Liver (tissue), 10 donors: ENCODE results near the gene MIEN1. TPM values are rescaled to one million over a fixed set of nuclear protein-coding genes. Genes with fewer than 3 reads are reported as not detected.

ENCODE experiments used
- DNase-seq: peaks from one replicate; pipeline ENCODE4 v3.0.0-alpha.2; 2017; ENCODE audit warnings: low spot score
- H3K27ac ChIP-seq, 2 donors: one replicate each; pipeline ENCODE4 v1.7.0; 2013; ENCODE audit warnings: inconsistent platforms in 2 of 2, low read length in 2 of 2, control low read depth in 1 of 2, low read depth in 1 of 2, mild to moderate bottlenecking in 1 of 2
- H3K27me3 ChIP-seq, 4 donors: one replicate each; pipeline versions ENCODE4 v1.6.1 to v1.7.0; 2013; ENCODE audit warnings: low read length in 3 of 4, inconsistent platforms in 1 of 4, mild to moderate bottlenecking in 1 of 4, moderate library complexity in 1 of 4; ENCODE audit not compliant: control insufficient read depth in 4 of 4, insufficient read depth in 4 of 4
- H3K36me3 ChIP-seq, 4 donors: one replicate each; pipeline versions ENCODE4 v1.6.1 to v1.7.0; 2013; ENCODE audit warnings: low read length in 3 of 4, mild to moderate bottlenecking in 3 of 4, low read depth in 1 of 4, moderate library complexity in 1 of 4; ENCODE audit not compliant: control insufficient read depth in 4 of 4, insufficient read depth in 3 of 4
- H3K4me1 ChIP-seq, 4 donors: one replicate each; pipeline versions ENCODE4 v1.6.1 to v1.7.0; 2013; ENCODE audit warnings: low read length in 3 of 4, mild to moderate bottlenecking in 3 of 4, moderate library complexity in 1 of 4; ENCODE audit not compliant: control insufficient read depth in 4 of 4, insufficient read depth in 4 of 4
- H3K4me3 ChIP-seq, 3 donors: one replicate each; pipeline versions ENCODE4 v1.6.1 to v1.7.0; 2013; ENCODE audit warnings: low read length in 3 of 3, control low read depth in 1 of 3, low read depth in 1 of 3, mild to moderate bottlenecking in 1 of 3
- H3K9ac ChIP-seq, 2 donors: one replicate each; pipeline ENCODE4 v1.7.0; 2013; ENCODE audit warnings: low read length in 2 of 2, mild to moderate bottlenecking in 2 of 2, moderate library complexity in 2 of 2, control low read depth in 1 of 2, low read depth in 1 of 2
- H3K9me3 ChIP-seq, 4 donors: one replicate each; pipeline versions ENCODE4 v1.6.1 to v1.7.0; 2013; ENCODE audit warnings: low read length in 3 of 4; ENCODE audit not compliant: control insufficient read depth in 4 of 4
- ATF3 ChIP-seq: IDR thresholded peaks from 2 replicates; pipeline ENCODE4 v1.6.1; 2016; ENCODE audit warnings: antibody characterized with exemption
- CTCF ChIP-seq: fragments of 150-350 bp; IDR thresholded peaks from 2 replicates; pipeline ENCODE4 v1.5.1; 2017; ENCODE audit warnings: improper control_type of control experiment, low read depth, low read length; ENCODE audit not compliant: missing input control
- GABPA ChIP-seq, 2 donors: IDR thresholded peaks in 1 of 2; conservative IDR thresholded peaks in 1 of 2; 2 replicates each; pipeline ENCODE4 v1.6.1; 2016; ENCODE audit warnings: antibody characterized with exemption in 2 of 2, mild to moderate bottlenecking in 1 of 2, moderate library complexity in 1 of 2
- JUND ChIP-seq, 2 donors: IDR thresholded peaks; 2 replicates each; pipeline ENCODE4 v1.6.1; 2016; ENCODE audit warnings: antibody characterized with exemption in 2 of 2
- NR2F2 ChIP-seq: IDR thresholded peaks from 2 replicates; pipeline ENCODE4 v1.6.1; 2016; ENCODE audit warnings: antibody characterized with exemption
- RXRA ChIP-seq, 2 donors: IDR thresholded peaks; 2 replicates each; pipeline ENCODE4 v1.6.1; 2017 to 2018; ENCODE audit warnings: antibody characterized with exemption in 2 of 2, mild to moderate bottlenecking in 1 of 2
- SP1 ChIP-seq: IDR thresholded peaks from 2 replicates; pipeline ENCODE4 v1.6.1; 2018; ENCODE audit warnings: antibody characterized with exemption, mild to moderate bottlenecking
- TAF1 ChIP-seq: conservative IDR thresholded peaks from 2 replicates; pipeline ENCODE4 v1.6.1; 2016; ENCODE audit warnings: antibody characterized with exemption, mild to moderate bottlenecking
- YY1 ChIP-seq: IDR thresholded peaks from 2 replicates; pipeline ENCODE4 v1.6.1; 2016; ENCODE audit warnings: antibody characterized with exemption, mild to moderate bottlenecking
- WGBS: extraction: QIAGEN DNeasy Blood & Tissue Kit; methylation state at CpG from one replicate; pipeline ENCODE4 v1.1.7; 2013; 5-methylcytosine and 5-hydroxymethylcytosine counted together
- polyA plus RNA-seq, 2 donors: library from polyadenylated mRNA; stranded (reverse) in 1 of 2; unstranded in 1 of 2; fragments of 200-250 nt in 1 of 2; fragments of >200 nt in 1 of 2; fragmentation: Nextera tagmentation in 1 of 2; extraction: Ambion mirVana in 1 of 2; gene quantifications; one replicate each; pipeline versions ENCODE4 v1.2.1 to v1.2.3, GENCODE V29; 2013 to 2015
- small RNA-seq: library from RNA; depleted of rRNA; stranded (forward); fragments of <200 nt; gene quantifications from one replicate; pipeline ENCODE3, GENCODE V24; 2014
- total RNA-seq, 2 donors: library from RNA; depleted of rRNA; stranded (reverse); fragments of >200 nt; gene quantifications; one replicate each; pipeline ENCODE4 v1.2.3, GENCODE V29; 2014
- TF ChIP-seq, protein P1 (sequence below): IDR thresholded peaks from 2 replicates; pipeline ENCODE4 v1.6.1; 2016; ENCODE audit warnings: antibody characterized with exemption, mild to moderate bottlenecking
- donor health status: healthy.
- donor health status: healthy.
- donor health status: healthy.
- donor health status: healthy.
- donor health status: healthy.

The MIEN1 gene
- total and polyA plus RNA-seq, 4 donors, result 11.1 to 99.0 (median 29.0) TPM

DNA sequence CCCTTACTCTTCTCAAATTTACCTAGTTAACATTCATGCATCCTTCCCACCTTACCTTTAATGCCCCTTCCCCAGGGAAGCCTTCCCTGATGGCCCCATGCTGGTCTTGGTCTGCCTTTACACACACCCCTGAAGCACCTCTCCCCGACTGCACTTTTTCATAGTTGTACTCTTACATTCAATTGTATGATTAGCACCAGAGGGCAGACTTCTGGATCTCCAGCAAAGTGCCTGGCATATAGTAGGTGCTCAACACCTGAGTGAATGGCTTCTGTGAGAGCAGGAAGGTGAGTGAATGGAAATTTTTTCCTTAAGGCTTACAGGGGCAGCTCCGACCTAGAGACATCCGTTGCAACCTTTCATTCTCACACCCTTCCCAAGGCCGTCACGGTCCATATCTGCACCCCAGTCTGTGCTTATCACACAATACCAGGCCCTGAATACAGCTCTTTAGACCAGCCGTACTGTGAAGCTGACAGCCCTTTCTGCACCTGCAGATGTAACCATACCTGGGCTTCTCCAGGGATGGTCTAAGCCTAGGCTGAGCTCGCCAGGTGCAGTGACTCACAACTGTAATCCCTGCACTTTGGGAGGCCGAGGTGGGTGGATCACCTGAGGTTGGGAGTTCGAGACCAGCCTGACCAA, 46.9 kb downstream of the MIEN1 start (continued):
- TF ChIP-seq, protein P1, sequence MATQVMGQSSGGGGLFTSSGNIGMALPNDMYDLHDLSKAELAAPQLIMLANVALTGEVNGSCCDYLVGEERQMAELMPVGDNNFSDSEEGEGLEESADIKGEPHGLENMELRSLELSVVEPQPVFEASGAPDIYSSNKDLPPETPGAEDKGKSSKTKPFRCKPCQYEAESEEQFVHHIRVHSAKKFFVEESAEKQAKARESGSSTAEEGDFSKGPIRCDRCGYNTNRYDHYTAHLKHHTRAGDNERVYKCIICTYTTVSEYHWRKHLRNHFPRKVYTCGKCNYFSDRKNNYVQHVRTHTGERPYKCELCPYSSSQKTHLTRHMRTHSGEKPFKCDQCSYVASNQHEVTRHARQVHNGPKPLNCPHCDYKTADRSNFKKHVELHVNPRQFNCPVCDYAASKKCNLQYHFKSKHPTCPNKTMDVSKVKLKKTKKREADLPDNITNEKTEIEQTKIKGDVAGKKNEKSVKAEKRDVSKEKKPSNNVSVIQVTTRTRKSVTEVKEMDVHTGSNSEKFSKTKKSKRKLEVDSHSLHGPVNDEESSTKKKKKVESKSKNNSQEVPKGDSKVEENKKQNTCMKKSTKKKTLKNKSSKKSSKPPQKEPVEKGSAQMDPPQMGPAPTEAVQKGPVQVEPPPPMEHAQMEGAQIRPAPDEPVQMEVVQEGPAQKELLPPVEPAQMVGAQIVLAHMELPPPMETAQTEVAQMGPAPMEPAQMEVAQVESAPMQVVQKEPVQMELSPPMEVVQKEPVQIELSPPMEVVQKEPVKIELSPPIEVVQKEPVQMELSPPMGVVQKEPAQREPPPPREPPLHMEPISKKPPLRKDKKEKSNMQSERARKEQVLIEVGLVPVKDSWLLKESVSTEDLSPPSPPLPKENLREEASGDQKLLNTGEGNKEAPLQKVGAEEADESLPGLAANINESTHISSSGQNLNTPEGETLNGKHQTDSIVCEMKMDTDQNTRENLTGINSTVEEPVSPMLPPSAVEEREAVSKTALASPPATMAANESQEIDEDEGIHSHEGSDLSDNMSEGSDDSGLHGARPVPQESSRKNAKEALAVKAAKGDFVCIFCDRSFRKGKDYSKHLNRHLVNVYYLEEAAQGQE, result no peak
- no peak for TF ChIP-seq SP1

DNA sequence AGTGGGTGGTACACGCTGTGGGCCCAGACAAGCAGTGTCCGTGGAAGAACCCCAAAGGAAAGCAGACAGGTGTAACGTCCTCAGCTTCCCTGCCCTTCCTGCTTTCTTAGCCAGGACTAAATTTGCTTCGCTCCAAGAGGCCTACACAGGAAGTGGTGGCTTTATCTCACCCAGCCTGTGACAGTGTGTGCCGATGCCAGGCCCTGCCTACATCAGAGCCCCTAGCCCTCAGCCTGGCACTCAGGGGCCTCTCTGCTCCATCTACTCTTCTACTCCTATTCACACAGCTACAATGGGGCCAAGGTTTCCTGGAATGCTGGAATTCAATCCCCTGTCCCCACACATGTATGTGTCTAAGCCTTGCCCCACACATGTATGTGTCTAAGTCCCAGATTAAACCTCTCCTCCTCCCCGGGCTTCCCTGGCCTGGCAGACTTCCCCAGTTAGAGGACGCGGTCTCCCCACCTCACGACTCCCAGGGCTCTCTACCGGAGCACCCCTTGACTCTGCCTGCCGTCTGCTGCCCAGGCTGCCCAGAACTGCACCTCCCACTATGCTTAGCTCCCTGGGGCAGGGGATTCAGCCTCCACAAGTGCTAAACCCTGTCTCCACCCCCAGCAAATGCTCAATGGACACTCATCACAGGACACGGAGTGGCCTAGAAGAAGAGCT, 50.7 kb downstream of the MIEN1 start:
- no peak overlapping the region for H3K9ac ChIP-seq
- H3K9me3 ChIP-seq, result no peaks in the 10 kb centered on the region
- no peak overlapping the region for H3K27ac ChIP-seq
- no peaks in the 10 kb centered on the region for H3K27me3 ChIP-seq
- 73% methylated on average over 12 of the region's 12 CpGs for WGBS
- peaks cover 0 to 7% (median under 1%) of the 10 kb centered on the region in 4 donors for H3K4me1 ChIP-seq
- no peak for DNase-seq
- no peak overlapping the region for H3K4me3 ChIP-seq
- TF ChIP-seq GABPA (IDR thresholded peaks at IDR 0.05 in 1 of 2, conservative IDR thresholded peaks at IDR 0.05 in 1 of 2) (no peak), RXRA (IDR thresholded peaks at IDR 0.05) (no peak), JUND (IDR thresholded peaks at IDR 0.05) (no peak), CTCF (no peak), TAF1 (no peak), ATF3 (no peak), YY1 (no peak), NR2F2 (no peak)
- H3K36me3 ChIP-seq, result peaks cover 0 to 13% (median 3%) of the 10 kb centered on the region in 4 donors

Small RNAs within 50 kb of the gene (small RNA-seq; reads per million reads assigned to genes)
- 0.09 reads per million for gene MIR4728

Other genes starting within 250 kb of the MIEN1 start
- not detected for gene NEUROD2, start 122.6 kb downstream of the MIEN1 start, total RNA-seq
- gene NEUROD2, start 122.6 kb downstream of the MIEN1 start, polyA plus RNA-seq, result not detected
- gene PPP1R1B, start 103.6 kb downstream of the MIEN1 start, total RNA-seq, result under 1 TPM in 1 of 2 donors, not detected in 1; 0.14 TPM
- not detected for gene PPP1R1B, start 103.6 kb downstream of the MIEN1 start, polyA plus RNA-seq
- 10 to 100 TPM; 20.4 to 26.0 TPM for gene STARD3, start 93.4 kb downstream of the MIEN1 start, total RNA-seq
- 10 to 100 TPM; 15.0 to 34.0 TPM for gene STARD3, start 93.4 kb downstream of the MIEN1 start, polyA plus RNA-seq
- under 1 TPM; 0.14 to 0.67 TPM for gene TCAP, start 65.2 kb downstream of the MIEN1 start, total RNA-seq
- gene TCAP, start 65.2 kb downstream of the MIEN1 start, polyA plus RNA-seq, result under 1 TPM in 1 of 2 donors, not detected in 1; 0.22 TPM
- 1 to 10 TPM in 1 of 2 donors, not detected in 1; 8.6 TPM for gene PNMT, start 62.1 kb downstream of the MIEN1 start, total RNA-seq
- under 1 TPM; 0.20 to 0.26 TPM for gene PNMT, start 62.1 kb downstream of the MIEN1 start, polyA plus RNA-seq
- 10 to 100 TPM in 1 of 2 donors, 1 to 10 TPM in 1; 7.9 to 19.5 TPM for gene PGAP3, start 42.5 kb downstream of the MIEN1 start, total RNA-seq
- gene PGAP3, start 42.5 kb downstream of the MIEN1 start, polyA plus RNA-seq, result 10 to 100 TPM; 13.3 to 14.6 TPM
- gene ERBB2, start 30.5 kb downstream of the MIEN1 start, total RNA-seq, result 10 to 100 TPM; 21.0 to 28.8 TPM
- gene ERBB2, start 30.5 kb downstream of the MIEN1 start, polyA plus RNA-seq, result 10 to 100 TPM in 1 of 2 donors, 1 to 10 TPM in 1; 4.7 to 10.5 TPM
- gene GRB7, start 7.4 kb upstream of the MIEN1 start, total RNA-seq, result 1 to 10 TPM; 1.9 to 3.0 TPM
- gene GRB7, start 7.4 kb upstream of the MIEN1 start, polyA plus RNA-seq, result 1 to 10 TPM; 1.9 to 6.8 TPM
- 1 to 10 TPM; 1.3 to 2.3 TPM for gene IKZF3, start 133.8 kb upstream of the MIEN1 start, total RNA-seq
- gene IKZF3, start 133.8 kb upstream of the MIEN1 start, polyA plus RNA-seq, result under 1 TPM; 0.32 to 0.36 TPM
- not detected for gene ZPBP2, start 137.7 kb upstream of the MIEN1 start, total RNA-seq
- not detected for gene ZPBP2, start 137.7 kb upstream of the MIEN1 start, polyA plus RNA-seq
- gene GSDMB, start 188.1 kb upstream of the MIEN1 start, total RNA-seq, result 10 to 100 TPM; 10.3 to 35.1 TPM
- 1 to 10 TPM; 4.2 to 7.9 TPM for gene GSDMB, start 188.1 kb upstream of the MIEN1 start, polyA plus RNA-seq
- gene ORMDL3, start 197.1 kb upstream of the MIEN1 start, total RNA-seq, result 100 to 1,000 TPM; 138 to 141 TPM
- 100 to 1,000 TPM in 1 of 2 donors, 10 to 100 TPM in 1; 71.0 to 112 TPM for gene ORMDL3, start 197.1 kb upstream of the MIEN1 start, polyA plus RNA-seq
- gene LRRC3C, start 197.2 kb upstream of the MIEN1 start, total RNA-seq, result under 1 TPM in 1 of 2 donors, not detected in 1; 0.17 TPM
- gene LRRC3C, start 197.2 kb upstream of the MIEN1 start, polyA plus RNA-seq, result under 1 TPM; 0.08 to 0.24 TPM
- gene GSDMA, start 232.5 kb upstream of the MIEN1 start, total RNA-seq, result under 1 TPM; 0.08 to 0.23 TPM
- under 1 TPM; 0.06 to 0.18 TPM for gene GSDMA, start 232.5 kb upstream of the MIEN1 start, polyA plus RNA-seq